HG02798 (cell line): ENCODE data around the gene PPIA.
"Not testable (repeated sequence)": the region's sequence is repeated elsewhere in the genome, so short reads cannot be mapped to it uniquely, and the experiment has no call there.

Experiments used
- ATAC-seq: cut with Tn5 transposase; IDR thresholded peaks from one replicate; pipeline ENCODE4 v1.9.1; 2021; ENCODE audit warnings: mild to moderate bottlenecking; ENCODE audit not compliant: unreplicated experiment, poor library complexity

PPIA gene

DNA sequence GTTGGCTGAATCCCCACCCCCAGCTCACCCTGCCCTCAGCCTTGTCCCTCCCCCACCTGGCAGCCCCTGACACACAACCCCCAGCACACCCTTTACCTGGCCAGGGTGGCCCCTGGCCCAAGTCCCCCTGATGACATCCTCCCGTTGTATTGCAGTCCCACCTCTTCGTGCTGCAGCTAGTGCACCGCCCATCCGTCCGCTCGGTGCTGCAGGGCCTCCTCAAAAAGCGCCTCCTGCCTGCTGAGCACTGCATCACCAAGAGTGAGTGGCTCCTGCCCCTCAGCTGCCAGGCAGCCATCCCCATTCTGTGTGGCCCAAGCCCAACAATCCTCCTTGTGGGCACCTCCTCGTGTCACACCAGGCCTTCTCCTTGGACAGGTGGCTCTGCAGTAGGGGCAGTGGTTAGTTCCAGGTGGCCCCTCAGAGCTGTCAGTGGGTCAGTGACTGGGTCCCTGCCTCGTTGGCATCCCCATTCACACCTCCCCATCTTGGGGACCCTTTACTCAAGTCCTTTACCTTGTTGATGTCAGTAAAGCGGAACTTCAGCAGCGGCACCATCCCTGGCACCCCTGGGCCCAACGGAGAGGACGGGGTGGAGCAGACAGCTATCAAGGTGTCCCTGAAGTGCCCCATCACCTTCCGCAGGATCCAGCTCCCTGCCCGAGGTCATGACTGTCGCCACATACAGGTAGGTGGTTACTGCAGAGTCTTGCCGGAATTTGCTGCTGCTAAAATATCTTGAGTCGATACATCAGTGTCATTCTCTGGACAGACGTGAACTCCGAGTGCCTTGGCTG lies 33.6 kb upstream of the PPIA start:
- no peak for ATAC-seq

- ATAC-seq, result no peak
Measured at GRCh38 chr7:44764081-44764480, 32.4 kb upstream of the PPIA start.

DNA sequence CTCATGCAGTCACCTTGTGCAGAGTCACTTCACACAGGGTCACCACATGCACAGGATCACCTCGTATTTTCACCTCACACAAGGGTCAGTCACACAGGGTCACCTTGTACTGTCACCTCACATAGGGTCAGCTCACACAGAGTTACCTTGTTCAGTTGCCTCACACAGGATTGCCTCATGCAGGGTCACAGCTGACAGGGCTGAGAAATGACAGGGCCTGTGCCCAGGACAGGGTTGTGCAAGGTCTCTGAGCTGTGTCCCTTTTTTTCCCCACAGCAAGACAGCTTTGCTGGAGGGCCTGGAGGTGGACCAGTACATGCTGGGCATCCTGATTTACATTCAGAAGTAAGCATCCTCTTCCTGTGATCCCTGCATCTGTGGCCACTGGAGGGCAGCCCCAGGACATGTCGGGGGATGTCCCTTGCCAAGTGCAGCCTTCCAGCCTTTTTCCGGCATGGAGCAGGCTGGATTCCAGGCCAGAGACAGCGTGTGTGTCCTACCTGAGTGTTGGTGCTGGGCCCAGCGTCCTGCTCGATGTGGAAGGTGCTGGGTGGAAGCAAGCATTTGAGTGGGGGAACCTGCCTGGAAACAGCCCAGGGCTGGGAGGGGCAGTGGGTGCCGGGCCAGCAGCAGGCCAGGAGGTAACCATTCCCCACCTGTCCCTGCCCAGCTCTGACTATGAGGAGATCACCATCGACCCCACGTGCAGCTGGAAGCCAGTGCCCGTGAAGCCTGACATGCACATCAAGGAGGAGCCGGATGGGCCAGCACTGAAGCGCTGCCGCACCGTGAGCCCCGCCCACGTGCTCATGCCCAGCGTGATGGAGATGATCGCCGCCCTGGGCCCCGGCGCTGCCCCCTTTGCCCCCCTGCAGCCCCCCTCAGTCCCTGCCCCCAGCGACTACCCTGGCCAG lies 31.6 kb upstream of the PPIA start:
- ATAC-seq, result no peak

GRCh38 chr7:44765579-44766415 lies 30.7 kb upstream of the PPIA start:
- ATAC-seq, result no peak

GRCh38 chr7:44766416-44766801 lies 30.1 kb upstream of the PPIA start:
- no peak for ATAC-seq

- no peak for ATAC-seq
Measured at GRCh38 chr7:44767134-44767911, 29.2 kb upstream of the PPIA start.

- ATAC-seq, result peak; percentile 51
Measured at GRCh38 chr7:44767912-44768627, 28.4 kb upstream of the PPIA start.

- no peak for ATAC-seq
Measured at GRCh38 chr7:44768628-44769371, 27.7 kb upstream of the PPIA start.

DNA sequence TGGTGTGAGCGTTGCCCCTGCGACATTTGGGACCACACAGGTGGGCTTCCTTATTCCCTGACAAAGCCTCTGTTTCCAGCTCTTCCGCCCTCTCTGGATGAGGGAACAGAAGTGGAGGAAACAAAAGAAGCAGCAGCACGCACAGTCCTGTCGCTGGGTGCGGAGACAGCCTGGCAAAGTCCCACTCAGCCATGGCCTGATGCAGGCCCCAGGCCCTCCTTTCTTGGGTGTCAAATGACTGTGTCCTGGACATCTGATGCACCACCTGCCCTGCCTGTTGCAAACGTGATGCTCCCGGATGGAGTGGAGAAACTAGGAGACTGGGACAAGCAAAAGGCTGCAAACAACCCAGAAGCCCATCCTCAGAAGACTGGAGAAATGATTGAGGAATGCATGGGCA lies 27.1 kb upstream of the PPIA start:
- no peak for ATAC-seq

- ATAC-seq, result peak; percentile 78
Measured at GRCh38 chr7:44769776-44770294, 26.6 kb upstream of the PPIA start.

GRCh38 chr7:44771358-44771757 lies 25.1 kb upstream of the PPIA start:
- ATAC-seq, result no peak

GRCh38 chr7:44772440-44772839 lies 24.0 kb upstream of the PPIA start:
- ATAC-seq, result no peak

- ATAC-seq, result no peak
Measured at GRCh38 chr7:44772867-44773266, 23.6 kb upstream of the PPIA start.

GRCh38 chr7:44774486-44774885 lies 22.0 kb upstream of the PPIA start:
- ATAC-seq, result not testable (repeated sequence)

DNA sequence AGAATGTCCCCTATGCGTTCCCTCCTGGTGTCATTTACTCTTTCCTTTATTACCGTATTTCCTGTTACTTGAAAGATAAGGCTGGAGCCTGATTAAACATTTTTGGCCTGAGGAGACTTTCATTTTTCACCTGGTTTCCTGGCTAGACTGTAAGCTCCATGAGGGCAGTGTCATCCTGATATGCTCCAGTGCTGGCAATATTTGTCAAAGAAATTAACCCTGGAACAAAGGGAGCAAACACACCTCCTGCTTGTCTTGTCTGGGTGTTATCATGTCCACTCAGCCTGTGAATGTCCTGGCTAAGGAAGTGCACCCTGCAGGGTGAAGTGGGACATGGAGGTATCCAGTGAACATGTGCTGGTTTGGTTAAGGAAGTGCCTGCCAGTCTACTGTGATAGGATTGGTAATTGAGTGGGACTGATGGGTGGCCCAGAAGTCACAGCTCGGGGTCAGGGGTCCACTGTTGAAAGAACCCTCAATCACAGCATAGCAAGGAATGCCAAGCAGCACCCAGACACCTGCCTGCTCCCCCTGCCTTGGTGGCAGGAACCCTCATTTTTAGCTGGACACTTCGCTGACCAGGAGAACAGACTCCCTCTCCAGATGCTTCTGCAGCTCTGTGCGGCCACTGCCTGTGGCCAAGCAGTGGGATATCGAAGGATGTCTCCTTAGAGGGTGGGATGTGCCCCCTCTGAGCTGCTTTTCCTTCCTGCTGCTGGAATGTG lies 20.9 kb upstream of the PPIA start:
- ATAC-seq, result no peak

- no peak for ATAC-seq
Measured at GRCh38 chr7:44776211-44776610, 20.3 kb upstream of the PPIA start.

DNA sequence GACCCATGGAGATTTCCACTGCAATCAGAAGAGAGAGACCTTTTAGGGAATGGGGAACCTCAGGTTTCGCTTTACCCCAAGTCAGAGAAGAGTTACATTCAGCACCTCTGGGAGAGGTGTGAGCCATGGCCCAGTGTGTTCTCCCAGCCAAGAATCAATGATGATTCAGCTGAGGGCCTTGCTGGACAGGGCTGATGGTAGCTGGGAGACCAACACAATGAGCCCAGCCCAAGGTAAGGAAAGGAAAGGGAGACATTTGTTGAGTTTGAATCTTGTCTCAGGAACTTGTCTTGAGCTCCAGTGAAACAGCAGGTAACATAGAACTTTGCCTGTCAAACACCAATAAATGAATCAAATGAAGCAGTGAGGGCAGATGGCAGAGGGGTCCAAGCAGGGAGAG lies 14.0 kb upstream of the PPIA start:
- ATAC-seq, result no peak

DNA sequence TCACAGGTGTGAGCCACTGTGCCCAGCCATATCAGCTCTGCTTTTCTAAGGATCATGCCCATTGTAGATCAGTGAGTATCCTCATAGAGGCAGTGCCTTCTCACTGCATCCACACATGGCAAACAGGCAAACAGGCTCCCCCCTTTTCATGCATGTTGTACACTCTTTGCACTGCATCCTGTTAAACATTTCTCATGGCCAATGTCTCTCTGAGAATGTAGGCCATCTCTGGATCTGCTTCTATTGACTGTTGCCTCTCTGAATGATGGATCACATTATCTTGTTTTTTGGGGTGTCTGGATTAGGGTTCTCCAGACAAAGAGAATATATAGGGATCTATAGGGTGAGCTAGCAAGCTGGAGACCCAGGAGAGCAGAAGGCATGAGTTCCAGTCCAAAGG lies 13.1 kb upstream of the PPIA start:
- no peak for ATAC-seq
